HepG2 (cell line): ENCODE data around the gene VPS13D. TPM values are rescaled to one million over a fixed set of nuclear protein-coding genes. Genes with fewer than 3 reads are reported as not detected.

Experiments
- ATAC-seq: fragments of 200-7000 bp; cut with Tn5 transposase; 3 replicates; pipeline ENCODE4 v1.9.1; 2020; ENCODE audit warnings: mild to moderate bottlenecking, moderate library complexity
- BruUV-seq: library from RNA; stranded (reverse); fragments of 400-500 nt; replicated peaks from 2 replicates; lab custom pipeline; 2021; lab: Mats Ljungman, UMichigan
- CTCF ChIA-PET: fragments of 300-600 bp; formaldehyde crosslinking; extraction: SDS; loops from one replicate; lab custom pipeline; 2021; ENCODE audit warnings: low total read pairs, inconsistent platforms, low intra/inter-chr PET ratio; lab: Yijun Ruan, JAX
- POLR2A ChIA-PET: fragments of 350-600 bp; sonication (Branson Sonifier 250); formaldehyde crosslinking; loops from one replicate; lab custom pipeline; 2020; ENCODE audit warnings: antibody characterized with exemption, inconsistent platforms; lab: Yijun Ruan, JAX
- DNase-seq: peaks from one replicate; pipeline ENCODE4 v3.0.0-alpha.2; 2015; ENCODE audit warnings: low spot score
- FAIRE-seq: peaks from 3 replicates; lab custom pipeline; 2011; peaks lifted over from hg19 to GRCh38; lab: Jason Lieb, UNC
- H2AFZ ChIP-seq: one replicate; pipeline ENCODE4 v1.6.1; 2011; ENCODE audit warnings: low read length, inconsistent platforms
- H3K27ac ChIP-seq: fragments of 300-600 bp; 3 replicates; pipeline ENCODE4 v1.8.0; 2011; ENCODE audit warnings: mixed run types, mild to moderate bottlenecking, mixed read lengths, low read length, inconsistent platforms; ENCODE audit not compliant: insufficient read depth; ENCODE audit errors: extremely low read length
- H3K27me3 ChIP-seq, 2 experiments: fragments of 200-600 bp in 1 of 2; 2 replicates in 1 of 2; 3 replicates in 1 of 2; pipeline versions ENCODE4 v1.6.0 to v1.8.0; 2011; ENCODE audit warnings: low read length in 2 of 2, mild to moderate bottlenecking in 2 of 2, moderate library complexity in 2 of 2, inconsistent platforms in 1 of 2; ENCODE audit not compliant: insufficient read depth in 2 of 2, control insufficient read depth in 1 of 2
- H3K36me3 ChIP-seq, 2 experiments: fragments of 200-600 bp in 1 of 2; replicated peaks in 1 of 2; 2 replicates in 1 of 2; 3 replicates in 1 of 2; pipeline versions ENCODE4 v1.5.1 to v1.8.0; 2011; ENCODE audit warnings: low read length in 2 of 2, inconsistent platforms in 1 of 2; ENCODE audit not compliant: insufficient read depth in 2 of 2, control insufficient read depth in 1 of 2
- H3K4me1 ChIP-seq: 2 replicates; pipeline ENCODE4 v1.5.1; 2012; ENCODE audit warnings: low read length, inconsistent platforms; ENCODE audit not compliant: insufficient read depth
- H3K4me2 ChIP-seq: 2 replicates; pipeline ENCODE4 v1.6.0; 2011; ENCODE audit warnings: low read depth, low read length, inconsistent platforms
- H3K4me3 ChIP-seq, 3 experiments: fragments of 200-600 bp in 1 of 3; sonication (generic), shearing (Covaris generic) in 1 of 3; replicated peaks in 1 of 3; 2 replicates each; pipeline ENCODE4 v1.5.1; 2011 to 2016; ENCODE audit warnings: low read length in 3 of 3, inconsistent platforms in 2 of 3, low read depth in 2 of 3, mild to moderate bottlenecking in 2 of 3, control low read depth in 1 of 3, mixed read lengths in 1 of 3; ENCODE audit not compliant: insufficient read depth in 1 of 3
- H3K79me2 ChIP-seq: one replicate; pipeline ENCODE4 v1.6.1; 2011; ENCODE audit warnings: low read length, inconsistent platforms; ENCODE audit not compliant: insufficient read depth
- H3K9ac ChIP-seq: 2 replicates; pipeline ENCODE4 v1.6.0; 2011; ENCODE audit warnings: mild to moderate bottlenecking, low read depth, low read length, inconsistent platforms; ENCODE audit not compliant: insufficient read depth
- H3K9me3 ChIP-seq: 2 replicates; pipeline ENCODE4 v1.5.1; 2012; ENCODE audit warnings: mild to moderate bottlenecking, low read length
- H4K20me1 ChIP-seq: 2 replicates; pipeline ENCODE4 v1.6.0; 2011; ENCODE audit warnings: inconsistent platforms, mild to moderate bottlenecking, low read length, moderate library complexity; ENCODE audit not compliant: insufficient read depth
- GATA4 ChIP-seq: sonication (generic); IDR thresholded peaks from 2 replicates; pipeline ENCODE4 v1.6.1; 2016; ENCODE audit warnings: antibody characterized with exemption, low read depth, borderline replicate concordance
- GATAD1 ChIP-seq: IDR thresholded peaks from 2 replicates; pipeline ENCODE4 v1.6.1; 2016; ENCODE audit warnings: missing genetic modification reagents, missing compliant biosample characterization
- HNF4A ChIP-seq: sonication (generic); formaldehyde crosslinking; IDR thresholded peaks from 2 replicates; pipeline ENCODE4 v1.4.0; 2020; ENCODE audit warnings: missing genetic modification reagents
- ZNF263 ChIP-seq: sonication (generic); formaldehyde crosslinking; IDR thresholded peaks from 2 replicates; pipeline ENCODE4 v1.4.0; 2020; ENCODE audit warnings: missing genetic modification reagents
- WGBS: methylation state at CpG from one replicate; pipeline ENCODE4 v1.1.6; 2017; ENCODE audit warnings: low lambda C conversion rate; 5-methylcytosine and 5-hydroxymethylcytosine counted together
- in situ Hi-C: cut with HindIII; loops from 2 replicates; pipeline ENCODE4 v1.10.0; 2017; ENCODE audit warnings: low pct_unique_long_range_greater_than_20kb; ENCODE audit not compliant: extremely low pct_ligation_motif_present
- intact Hi-C: fragments of 100-400 bp; cut with micrococcal nuclease; formaldehyde crosslinking; loops from one replicate; pipeline ENCODE4 v1.10.0; 2022; ENCODE audit not compliant: unreplicated experiment
- polyA plus RNA-seq, 8 experiments: library from polyadenylated mRNA; depleted of rRNA in 3 of 8; stranded (reverse) in 7 of 8; unstranded in 1 of 8; fragments of >200 nt; fragmentation: Illumina TruSeq in 4 of 8; extraction: Trizol in 4 of 8; gene quantifications; 2 replicates each; pipeline versions ENCODE4 v1.2.1 to v1.2.3, GENCODE V29; 2011 to 2016; ENCODE audit warnings: low read depth in 4 of 8, missing spikeins in 1 of 8, mixed read lengths in 1 of 8; ENCODE audit not compliant: insufficient read depth in 1 of 8
- total RNA-seq, 5 experiments: library from RNA; depleted of rRNA; stranded (reverse); fragments of >200 nt; fragmentation: Illumina TruSeq; extraction: Trizol; gene quantifications; 2 replicates each; pipeline ENCODE4 v1.2.3, GENCODE V29; 2016; ENCODE audit warnings: low read depth in 1 of 5
- TF ChIP-seq, protein P1 (sequence below): sonication (generic); formaldehyde crosslinking; IDR thresholded peaks from 2 replicates; pipeline ENCODE4 v1.8.0; 2022; ENCODE audit warnings: mild to moderate bottlenecking, missing genetic modification reagents

The VPS13D gene
- total and polyA plus RNA-seq, 2 of the 13 experiments (the other 11 are each of a cell fraction or from before 2014, with no cell fraction given) = 8.6 to 13.9 TPM

DNA sequence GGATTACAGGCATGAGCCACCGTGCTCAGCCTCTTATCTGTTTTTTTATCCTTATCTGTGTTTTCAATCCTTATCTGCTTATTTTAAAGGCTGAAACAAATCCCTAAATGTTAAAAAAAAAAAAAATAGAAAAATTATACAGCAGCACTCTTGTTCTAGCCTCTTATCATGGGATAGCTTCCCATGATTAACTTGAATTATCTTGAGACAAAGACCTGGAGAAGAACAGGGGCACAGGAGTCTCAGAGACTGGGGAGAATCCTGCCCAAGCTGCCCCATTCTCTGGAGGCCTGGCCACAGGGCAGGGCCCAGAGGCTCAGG, 301.3 kb downstream of the VPS13D start:
- in situ Hi-C loops = no loop called here
- Histone ChIP-seq H4K20me1 (no peaks in the 10 kb centered on the region), H3K27ac (no peak overlapping the region), H3K4me2 (no peak overlapping the region), H2AFZ (no peak overlapping the region), H3K9ac (no peak overlapping the region), H3K4me1 (peaks cover 70% of the 10 kb centered on the region), H3K4me3 (no peak overlapping the region), H3K79me2 (no peaks in the 10 kb centered on the region), H3K27me3 (no peaks in the 10 kb centered on the region), H3K9me3 (no peaks in the 10 kb centered on the region), H3K36me3 (no peaks in the 10 kb centered on the region)
- ATAC-seq = no peak
- ChIA-PET POLR2A (interaction anchor here (1.3 kb wide), 1 partner anchor 87 kb away, joined by 6 read pairs; the partner anchor contains the start of gene DHRS3), CTCF (no interaction called here)
- no peak for FAIRE-seq
- no peak for TF ChIP-seq GATAD1 (CRISPR knock-in tag)
- TF ChIP-seq, protein P1, sequence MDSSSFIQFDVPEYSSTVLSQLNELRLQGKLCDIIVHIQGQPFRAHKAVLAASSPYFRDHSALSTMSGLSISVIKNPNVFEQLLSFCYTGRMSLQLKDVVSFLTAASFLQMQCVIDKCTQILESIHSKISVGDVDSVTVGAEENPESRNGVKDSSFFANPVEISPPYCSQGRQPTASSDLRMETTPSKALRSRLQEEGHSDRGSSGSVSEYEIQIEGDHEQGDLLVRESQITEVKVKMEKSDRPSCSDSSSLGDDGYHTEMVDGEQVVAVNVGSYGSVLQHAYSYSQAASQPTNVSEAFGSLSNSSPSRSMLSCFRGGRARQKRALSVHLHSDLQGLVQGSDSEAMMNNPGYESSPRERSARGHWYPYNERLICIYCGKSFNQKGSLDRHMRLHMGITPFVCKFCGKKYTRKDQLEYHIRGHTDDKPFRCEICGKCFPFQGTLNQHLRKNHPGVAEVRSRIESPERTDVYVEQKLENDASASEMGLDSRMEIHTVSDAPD (CRISPR knock-in tag) = no peak
- TF ChIP-seq ZNF263 = no peak
- WGBS = 43% methylated on average over 1 of the region's 1 CpG
- no peak for DNase-seq
- no TSS peak for BruUV-seq
- intact Hi-C loops = no loop called here

DNA sequence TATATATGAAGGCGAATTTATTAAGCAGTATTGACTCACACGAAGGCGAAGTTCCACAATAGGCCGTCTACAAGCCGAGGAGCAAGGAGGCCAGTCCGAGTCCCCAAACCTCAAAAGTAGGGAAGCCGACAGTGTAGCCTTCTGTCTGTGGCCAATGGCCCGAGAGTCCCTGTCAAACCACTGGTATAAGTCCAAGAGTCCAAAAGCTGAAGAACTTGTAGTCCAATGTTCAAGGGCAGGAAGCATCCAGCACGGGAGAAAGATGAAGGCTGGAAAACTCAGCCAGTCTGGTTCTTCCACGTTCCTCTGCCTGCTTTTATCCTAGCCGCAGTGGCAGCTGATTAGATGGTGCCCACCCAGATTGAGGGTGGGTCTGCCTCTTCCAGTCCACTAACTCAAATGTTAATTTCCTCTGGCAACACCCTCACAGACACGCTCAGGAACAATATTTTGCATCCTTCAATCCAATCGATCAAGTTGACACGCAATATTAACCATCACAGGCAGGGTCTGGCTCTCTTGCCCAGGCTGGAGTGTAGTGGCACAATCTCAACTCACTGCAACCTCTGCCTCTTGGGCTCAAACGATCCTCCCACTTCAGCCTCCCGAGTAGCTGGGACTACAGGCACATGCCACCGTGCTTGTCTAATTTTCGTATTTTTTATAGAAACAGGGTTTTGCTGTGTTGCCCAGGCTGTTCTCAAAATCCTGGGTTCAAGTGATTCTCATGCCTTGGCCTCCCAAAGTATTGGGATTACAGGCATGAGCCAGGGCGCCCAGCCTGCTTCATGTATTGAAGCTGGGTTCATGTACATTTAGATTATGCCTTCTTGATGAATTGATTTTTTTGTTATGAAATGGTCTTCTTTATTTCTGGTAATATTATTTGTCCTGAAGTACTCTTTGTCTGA, 302.8 kb downstream of the VPS13D start:
- peak; percentile 18; the same call in 1 of the 2 replicates for TF ChIP-seq HNF4A (CRISPR knock-in tag)
- no peak for TF ChIP-seq GATA4
- TF ChIP-seq, all 625 proteins: peak for 1
- in situ Hi-C loops = no loop called here
- Histone ChIP-seq H3K79me2 (no peaks in the 10 kb centered on the region), H3K27ac (no peak overlapping the region), H3K9ac (no peak overlapping the region), H3K9me3 (no peaks in the 10 kb centered on the region), H4K20me1 (no peaks in the 10 kb centered on the region), H2AFZ (no peak overlapping the region), H3K4me1 (peaks cover 68% of the 10 kb centered on the region), H3K4me3 (no peak overlapping the region), H3K4me2 (no peak overlapping the region), H3K27me3 (no peaks in the 10 kb centered on the region), H3K36me3 (no peaks in the 10 kb centered on the region)
- BruUV-seq = no TSS peak
- ChIA-PET CTCF (no interaction called here), POLR2A (no interaction called here)
- DNase-seq = no peak
- FAIRE-seq = no peak
- ATAC-seq = no peak
- intact Hi-C loops = no loop called here
- WGBS = 82% methylated on average over 19 of the region's 19 CpGs
